Measurements from ENCODE around the gene MCF2L.

The MCF2L gene

GRCh38 chr13:113129921-113130750 lies 161.1 kb downstream of the MCF2L start:
- no peak for DNase-seq

- DNase-seq = no peak
These were observed 166.3 kb downstream of the MCF2L start for GRCh38 chr13:113135281-113135760.

GRCh38 chr13:113137691-113138298 lies 168.8 kb downstream of the MCF2L start:
- no peak for DNase-seq

- no peak for DNase-seq
These were observed 170.0 kb downstream of the MCF2L start for GRCh38 chr13:113138792-113139551.

- no peak for DNase-seq
These were observed 170.6 kb downstream of the MCF2L start for GRCh38 chr13:113139577-113139976.

- DNase-seq = no peak
These were observed 171.9 kb downstream of the MCF2L start for GRCh38 chr13:113140677-113141600.

GRCh38 chr13:113141601-113141970 lies 172.6 kb downstream of the MCF2L start:
- no peak for DNase-seq

- no peak for DNase-seq
These were observed 173.9 kb downstream of the MCF2L start for GRCh38 chr13:113142876-113143275.

- no peak for DNase-seq
These were observed 174.6 kb downstream of the MCF2L start for GRCh38 chr13:113143466-113144254.

GRCh38 chr13:113144255-113144629 lies 175.2 kb downstream of the MCF2L start:
- DNase-seq = no peak

- no peak for DNase-seq
These were observed 176.5 kb downstream of the MCF2L start for GRCh38 chr13:113145496-113145895.

- DNase-seq = no peak
These were observed 177.0 kb downstream of the MCF2L start for GRCh38 chr13:113145911-113146598.

GRCh38 chr13:113146750-113147149 lies 177.7 kb downstream of the MCF2L start:
- DNase-seq = no peak

- no peak for DNase-seq
These were observed 178.2 kb downstream of the MCF2L start for GRCh38 chr13:113147206-113147605.

- no peak for DNase-seq
These were observed 179.4 kb downstream of the MCF2L start for GRCh38 chr13:113148407-113148806.

GRCh38 chr13:113148940-113149503 lies 180.0 kb downstream of the MCF2L start:
- no peak for DNase-seq

All from T-helper 9 cell (primary cell).